ENCODE measurements around the gene BCAR3. TPM values are rescaled to one million over a fixed set of nuclear protein-coding genes. Genes with fewer than 3 reads are reported as not detected.

Gene BCAR3
- total RNA-seq, 1 donor from 2014 or later, result 59.5 TPM

GRCh38 chr1:93671099-93671621 lies 10.5 kb downstream of the BCAR3 start:
- CTCF ChIA-PET, result interaction anchor here (1.0 to 2.1 kb wide), 6 partner anchors 10 to 175 kb away, joined by 3 to 9 read pairs (median 4); partner anchors contain the start of gene BCAR3
- ATAC-seq (ENCODE audit: low read depth) (no peak), DNase-seq (no peak)
- Mint-ChIP-seq H3K27ac (no peak overlapping the region), H3K4me3 (no peak overlapping the region), H3K27me3 (no peaks in the 10 kb centered on the region), H3K36me3 (ENCODE audit: low read depth) (peaks cover 73% of the 10 kb centered on the region), H3K4me1 (peaks cover 26% of the 10 kb centered on the region), H3K9me3 (no peaks in the 10 kb centered on the region)
- intact Hi-C loops (cut with micrococcal nuclease), result no loop called here
- no peak for TF ChIP-seq CTCF (IDR thresholded peaks at IDR 0.05)
- POLR2A ChIA-PET, result interaction anchor here (0.6 to 2.1 kb wide), 3 partner anchors 10 to 198 kb away, joined by 3 to 7 read pairs (median 4); partner anchors contain the start of gene BCAR3

GRCh38 chr1:93670141-93670540 lies 11.5 kb downstream of the BCAR3 start:
- CTCF ChIA-PET, result interaction anchor here (0.9 to 1.7 kb wide), 2 partner anchors 80 to 144 kb away, joined by 3 to 9 read pairs; no protein-coding TSS in a partner anchor
- Mint-ChIP-seq H3K4me1 (peaks cover 19% of the 10 kb centered on the region), H3K27ac (no peak overlapping the region), H3K36me3 (ENCODE audit: low read depth) (peaks cover 76% of the 10 kb centered on the region), H3K27me3 (no peaks in the 10 kb centered on the region), H3K9me3 (no peaks in the 10 kb centered on the region), H3K4me3 (no peak overlapping the region)
- DNase-seq (no peak), ATAC-seq (ENCODE audit: low read depth) (no peak)
- no peak for TF ChIP-seq CTCF (IDR thresholded peaks at IDR 0.05)
- POLR2A ChIA-PET, result interaction anchor here (2.1 kb wide), 1 partner anchor 11 kb away, joined by 4 read pairs; the partner anchor contains the start of gene BCAR3
- intact Hi-C loops (cut with micrococcal nuclease), result no loop called here

- intact Hi-C loops (cut with micrococcal nuclease), result no loop called here
- no peak for TF ChIP-seq CTCF (IDR thresholded peaks at IDR 0.05)
- ChIA-PET POLR2A (interaction anchor here (0.6 kb wide), 1 partner anchor 13 kb away, joined by 4 read pairs; no protein-coding TSS in a partner anchor), CTCF (interaction anchor here (0.9 to 1.0 kb wide), 2 partner anchors 81 to 145 kb away, joined by 3 to 5 read pairs; no protein-coding TSS in a partner anchor)
- Mint-ChIP-seq H3K36me3 (ENCODE audit: low read depth) (peaks cover 76% of the 10 kb centered on the region), H3K4me3 (no peak overlapping the region), H3K27me3 (no peaks in the 10 kb centered on the region), H3K27ac (no peak overlapping the region), H3K4me1 (peaks cover 24% of the 10 kb centered on the region), H3K9me3 (no peaks in the 10 kb centered on the region)
- no peak for ATAC-seq (ENCODE audit: low read depth)
- DNase-seq, result no peak
These were observed 12.3 kb downstream of the BCAR3 start for GRCh38 chr1:93669369-93669768.

GRCh38 chr1:93668951-93669350 lies 12.7 kb downstream of the BCAR3 start:
- TF ChIP-seq CTCF (IDR thresholded peaks at IDR 0.05), result no peak
- H3K36me3 Mint-ChIP-seq (ENCODE audit: low read depth), result peaks cover 76% of the 10 kb centered on the region
- peaks cover 25% of the 10 kb centered on the region for H3K4me1 Mint-ChIP-seq
- DNase-seq, result no peak
- H3K4me3 Mint-ChIP-seq, result no peak overlapping the region
- intact Hi-C loops (cut with micrococcal nuclease), result no loop called here
- POLR2A ChIA-PET, result interaction anchor here (0.6 to 0.7 kb wide), 2 partner anchors 12 to 401 kb away, joined by 4 to 6 read pairs; no protein-coding TSS in a partner anchor
- H3K9me3 Mint-ChIP-seq, result no peaks in the 10 kb centered on the region
- CTCF ChIA-PET, result interaction anchor here (1.0 to 2.5 kb wide), 2 partner anchors 39 to 145 kb away, joined by 5 to 9 read pairs; no protein-coding TSS in a partner anchor
- H3K27ac Mint-ChIP-seq, result no peak overlapping the region
- H3K27me3 Mint-ChIP-seq, result no peaks in the 10 kb centered on the region
- no peak for ATAC-seq (ENCODE audit: low read depth)

- Mint-ChIP-seq H3K4me3 (no peak overlapping the region), H3K9me3 (no peaks in the 10 kb centered on the region), H3K36me3 (ENCODE audit: low read depth) (peaks cover 73% of the 10 kb centered on the region), H3K27me3 (no peaks in the 10 kb centered on the region), H3K27ac (no peak overlapping the region), H3K4me1 (peaks cover 30% of the 10 kb centered on the region)
- intact Hi-C loops (cut with micrococcal nuclease), result no loop called here
- ATAC-seq (ENCODE audit: low read depth) (no peak), DNase-seq (no peak)
- no peak for TF ChIP-seq CTCF (IDR thresholded peaks at IDR 0.05)
- ChIA-PET CTCF (interaction anchor here (2.5 kb wide), 1 partner anchor 38 kb away, joined by 9 read pairs; no protein-coding TSS in a partner anchor), POLR2A (interaction anchor here (0.6 kb wide), 1 partner anchor 144 kb away, joined by 3 read pairs; no protein-coding TSS in a partner anchor)
These were observed 13.5 kb downstream of the BCAR3 start for GRCh38 chr1:93668121-93668520.

Measured in activated B cell treated with CpG ODN at 0.5 μM for 24 hours (primary cell).